Measurements from ENCODE around the gene FLYWCH1. TPM values are rescaled to one million over a fixed set of nuclear protein-coding genes. Genes with fewer than 3 reads are reported as not detected.
"Not testable (repeated sequence)": the region's sequence is repeated elsewhere in the genome, so short reads cannot be mapped to it uniquely, and the experiment has no call there.

FLYWCH1 gene
- total RNA-seq, 2 experiments from 2014 or later = 26.1 to 61.9 TPM

- no peak for DNase-seq (ENCODE audit: low spot score)
- ChIA-PET CTCF (ENCODE audit: unreplicated experiment) (no interaction called here), POLR2A (no interaction called here)
- intact Hi-C loops (cut with micrococcal nuclease; ENCODE audit: unreplicated experiment) = loop anchor here (5.0 kb wide), 1 partner anchor 34 kb away; the partner anchor contains the start of gene KREMEN2
- H2AFZ ChIP-seq (ENCODE audit: low read length) = no peak overlapping the region
- H3K36me3 ChIP-seq (ENCODE audit: insufficient read depth, low read length) = no peaks in the 10 kb centered on the region; the same call in 1 of the 2 replicates
- H3K9me3 ChIP-seq (ENCODE audit: low read length) = no peaks in the 10 kb centered on the region
- H3K4me2 ChIP-seq (ENCODE audit: low read length) = no peak overlapping the region
- TF ChIP-seq, protein P1, sequence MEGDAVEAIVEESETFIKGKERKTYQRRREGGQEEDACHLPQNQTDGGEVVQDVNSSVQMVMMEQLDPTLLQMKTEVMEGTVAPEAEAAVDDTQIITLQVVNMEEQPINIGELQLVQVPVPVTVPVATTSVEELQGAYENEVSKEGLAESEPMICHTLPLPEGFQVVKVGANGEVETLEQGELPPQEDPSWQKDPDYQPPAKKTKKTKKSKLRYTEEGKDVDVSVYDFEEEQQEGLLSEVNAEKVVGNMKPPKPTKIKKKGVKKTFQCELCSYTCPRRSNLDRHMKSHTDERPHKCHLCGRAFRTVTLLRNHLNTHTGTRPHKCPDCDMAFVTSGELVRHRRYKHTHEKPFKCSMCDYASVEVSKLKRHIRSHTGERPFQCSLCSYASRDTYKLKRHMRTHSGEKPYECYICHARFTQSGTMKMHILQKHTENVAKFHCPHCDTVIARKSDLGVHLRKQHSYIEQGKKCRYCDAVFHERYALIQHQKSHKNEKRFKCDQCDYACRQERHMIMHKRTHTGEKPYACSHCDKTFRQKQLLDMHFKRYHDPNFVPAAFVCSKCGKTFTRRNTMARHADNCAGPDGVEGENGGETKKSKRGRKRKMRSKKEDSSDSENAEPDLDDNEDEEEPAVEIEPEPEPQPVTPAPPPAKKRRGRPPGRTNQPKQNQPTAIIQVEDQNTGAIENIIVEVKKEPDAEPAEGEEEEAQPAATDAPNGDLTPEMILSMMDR (conservative IDR thresholded peaks at IDR 0.05; ENCODE audit: low read length) = no peak
- no peak for TF ChIP-seq EZH2phosphoT487 (IDR thresholded peaks at IDR 0.05; ENCODE audit: borderline replicate concordance, low read depth, low read length)
- H3K9me2 ChIP-seq (ENCODE audit: insufficient read depth, low read length) = no peaks in the 10 kb centered on the region
- no peaks in the 10 kb centered on the region for H3K79me2 ChIP-seq (ENCODE audit: insufficient read depth, low read depth, low read length)
- BruUV-seq (replicated peaks) = no TSS peak
- no peak overlapping the region for H3K4me3 ChIP-seq (ENCODE audit: low read depth, low read length, poor library complexity, severe bottlenecking)
- peaks cover 4% of the 10 kb centered on the region for H3K4me1 ChIP-seq (ENCODE audit: insufficient read depth, low read length, poor library complexity, severe bottlenecking)
- no peak overlapping the region for H3K27ac ChIP-seq (ENCODE audit: low read depth, low read length, poor library complexity, severe bottlenecking)
- H4K20me1 ChIP-seq (ENCODE audit: insufficient read depth, low read length) = peaks cover 4% of the 10 kb centered on the region; the same call in 1 of the 2 replicates
These were observed 17.1 kb downstream of the FLYWCH1 start for GRCh38 chr16:2928796-2929195.

- POLR2A ChIA-PET = no interaction called here
- DNase-seq (ENCODE audit: low spot score) = no peak
- CTCF ChIA-PET (ENCODE audit: unreplicated experiment) = no interaction called here
- no peaks in the 10 kb centered on the region for H3K9me2 ChIP-seq (ENCODE audit: insufficient read depth, low read length)
- BruUV-seq (replicated peaks) = no TSS peak
- peaks cover 4% of the 10 kb centered on the region; the same call in 1 of the 2 replicates for H4K20me1 ChIP-seq (ENCODE audit: insufficient read depth, low read length)
- no peak overlapping the region for H3K4me3 ChIP-seq (ENCODE audit: low read depth, low read length, poor library complexity, severe bottlenecking)
- H3K4me1 ChIP-seq (ENCODE audit: insufficient read depth, low read length, poor library complexity, severe bottlenecking) = peaks cover 4% of the 10 kb centered on the region
- H3K9me3 ChIP-seq (ENCODE audit: low read length) = no peaks in the 10 kb centered on the region
- H2AFZ ChIP-seq (ENCODE audit: low read length) = no peak overlapping the region
- no peak overlapping the region for H3K4me2 ChIP-seq (ENCODE audit: low read length)
- no peaks in the 10 kb centered on the region for H3K79me2 ChIP-seq (ENCODE audit: insufficient read depth, low read depth, low read length)
- intact Hi-C loops (cut with micrococcal nuclease; ENCODE audit: unreplicated experiment) = loop anchor here (5.0 kb wide), 1 partner anchor 33 kb away; the partner anchor contains the start of gene KREMEN2
- TF ChIP-seq, protein P1 (conservative IDR thresholded peaks at IDR 0.05; ENCODE audit: low read length) = no peak
- TF ChIP-seq EZH2phosphoT487 (IDR thresholded peaks at IDR 0.05; ENCODE audit: borderline replicate concordance, low read depth, low read length) = no peak
- H3K27ac ChIP-seq (ENCODE audit: low read depth, low read length, poor library complexity, severe bottlenecking) = no peak overlapping the region
- no peaks in the 10 kb centered on the region; the same call in 1 of the 2 replicates for H3K36me3 ChIP-seq (ENCODE audit: insufficient read depth, low read length)
These were observed 18.0 kb downstream of the FLYWCH1 start for GRCh38 chr16:2929693-2930092.

DNA sequence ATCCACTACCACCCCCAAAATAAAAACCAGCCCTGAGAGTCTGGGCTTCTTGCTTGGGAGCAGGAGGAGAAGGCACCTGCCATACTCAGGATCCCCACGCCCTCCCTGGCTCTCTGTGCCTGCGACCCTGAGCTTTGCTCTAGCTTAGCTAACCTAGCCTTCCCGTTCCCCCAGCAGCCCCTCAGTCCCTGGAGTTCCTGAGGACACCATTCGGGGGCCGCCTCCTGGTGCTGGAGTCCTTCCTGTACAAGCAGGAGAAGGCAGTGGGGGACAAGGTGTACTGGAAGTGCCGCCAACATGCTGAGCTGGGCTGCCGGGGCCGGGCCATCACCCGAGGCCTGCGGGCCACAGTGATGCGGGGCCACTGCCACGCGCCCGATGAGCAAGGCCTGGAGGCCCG lies 18.5 kb downstream of the FLYWCH1 start:
- ChIA-PET POLR2A (no interaction called here), CTCF (ENCODE audit: unreplicated experiment) (no interaction called here)
- Histone ChIP-seq H3K36me3 (ENCODE audit: insufficient read depth, low read length) (no peaks in the 10 kb centered on the region; the same call in 1 of the 2 replicates), H2AFZ (ENCODE audit: low read length) (no peak overlapping the region), H4K20me1 (ENCODE audit: insufficient read depth, low read length) (peaks cover 4% of the 10 kb centered on the region; the same call in 1 of the 2 replicates), H3K4me1 (ENCODE audit: insufficient read depth, low read length, poor library complexity, severe bottlenecking) (peaks cover 4% of the 10 kb centered on the region), H3K27ac (ENCODE audit: low read depth, low read length, poor library complexity, severe bottlenecking) (no peak overlapping the region), H3K9me2 (ENCODE audit: insufficient read depth, low read length) (no peaks in the 10 kb centered on the region), H3K79me2 (ENCODE audit: insufficient read depth, low read depth, low read length) (no peaks in the 10 kb centered on the region), H3K4me2 (ENCODE audit: low read length) (no peak overlapping the region), H3K4me3 (ENCODE audit: low read depth, low read length, poor library complexity, severe bottlenecking) (no peak overlapping the region), H3K9me3 (ENCODE audit: low read length) (no peaks in the 10 kb centered on the region)
- intact Hi-C loops (cut with micrococcal nuclease; ENCODE audit: unreplicated experiment) = no loop called here
- no peak for DNase-seq (ENCODE audit: low spot score)
- TF ChIP-seq EZH2phosphoT487 (IDR thresholded peaks at IDR 0.05; ENCODE audit: borderline replicate concordance, low read depth, low read length) = no peak
- TF ChIP-seq, protein P1 (conservative IDR thresholded peaks at IDR 0.05; ENCODE audit: low read length) = no peak
- BruUV-seq (replicated peaks) = no TSS peak

- H3K4me1 ChIP-seq (ENCODE audit: insufficient read depth, low read length, poor library complexity, severe bottlenecking); H3K4me3 ChIP-seq (ENCODE audit: low read depth, low read length, poor library complexity, severe bottlenecking); H3K4me2 ChIP-seq (ENCODE audit: low read length); POLR2A ChIA-PET; H3K9me3 ChIP-seq (ENCODE audit: low read length); H3K36me3 ChIP-seq (ENCODE audit: insufficient read depth, low read length); H2AFZ ChIP-seq (ENCODE audit: low read length); BruUV-seq (replicated peaks); DNase-seq (ENCODE audit: low spot score); H3K27ac ChIP-seq (ENCODE audit: low read depth, low read length, poor library complexity, severe bottlenecking); intact Hi-C loops (cut with micrococcal nuclease; ENCODE audit: unreplicated experiment); H3K79me2 ChIP-seq (ENCODE audit: insufficient read depth, low read depth, low read length); H4K20me1 ChIP-seq (ENCODE audit: insufficient read depth, low read length); H3K9me2 ChIP-seq (ENCODE audit: insufficient read depth, low read length); CTCF ChIA-PET (ENCODE audit: unreplicated experiment): not testable (repeated sequence)
These were observed 19.6 kb downstream of the FLYWCH1 start for GRCh38 chr16:2931231-2931914.

Data from OCI-LY7 (cell line).